Hepatocyte (in vitro differentiated cells): ENCODE results near the gene CHST11.

Experiments used
- EZH2 ChIP-seq: fragments of 200-600 bp; sonication (generic); IDR thresholded peaks from 2 replicates; pipeline ENCODE4 v1.6.1; 2016; ENCODE audit warnings: antibody characterized with exemption, mild to moderate bottlenecking, borderline replicate concordance
- TF ChIP-seq, protein P1 (sequence below): fragments of 200-600 bp; sonication (generic); IDR thresholded peaks from 2 replicates; pipeline ENCODE4 v1.5.1; 2016; ENCODE audit warnings: antibody characterized with exemption, mild to moderate bottlenecking; ENCODE audit not compliant: poor library complexity

DNA sequence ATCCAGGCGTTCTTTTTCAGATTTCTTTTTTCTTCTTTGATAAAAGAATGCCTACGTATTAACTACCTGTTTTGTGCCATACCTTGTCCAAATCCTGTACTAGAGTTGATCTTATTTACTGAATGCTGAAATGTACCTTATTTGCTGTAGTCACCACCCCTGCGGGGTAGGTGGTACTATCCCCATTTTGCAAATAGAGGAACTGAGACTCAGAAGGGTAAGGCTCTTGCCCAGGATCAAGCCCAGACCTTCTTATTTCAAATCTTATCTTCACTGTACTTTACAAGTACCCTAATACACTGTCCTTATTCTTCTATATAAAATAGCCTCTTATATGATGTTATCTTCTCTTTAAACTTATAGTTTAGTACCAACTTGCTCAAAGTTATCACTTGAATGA is 294.8 kb downstream of the CHST11 start:
- TF ChIP-seq, protein P1, sequence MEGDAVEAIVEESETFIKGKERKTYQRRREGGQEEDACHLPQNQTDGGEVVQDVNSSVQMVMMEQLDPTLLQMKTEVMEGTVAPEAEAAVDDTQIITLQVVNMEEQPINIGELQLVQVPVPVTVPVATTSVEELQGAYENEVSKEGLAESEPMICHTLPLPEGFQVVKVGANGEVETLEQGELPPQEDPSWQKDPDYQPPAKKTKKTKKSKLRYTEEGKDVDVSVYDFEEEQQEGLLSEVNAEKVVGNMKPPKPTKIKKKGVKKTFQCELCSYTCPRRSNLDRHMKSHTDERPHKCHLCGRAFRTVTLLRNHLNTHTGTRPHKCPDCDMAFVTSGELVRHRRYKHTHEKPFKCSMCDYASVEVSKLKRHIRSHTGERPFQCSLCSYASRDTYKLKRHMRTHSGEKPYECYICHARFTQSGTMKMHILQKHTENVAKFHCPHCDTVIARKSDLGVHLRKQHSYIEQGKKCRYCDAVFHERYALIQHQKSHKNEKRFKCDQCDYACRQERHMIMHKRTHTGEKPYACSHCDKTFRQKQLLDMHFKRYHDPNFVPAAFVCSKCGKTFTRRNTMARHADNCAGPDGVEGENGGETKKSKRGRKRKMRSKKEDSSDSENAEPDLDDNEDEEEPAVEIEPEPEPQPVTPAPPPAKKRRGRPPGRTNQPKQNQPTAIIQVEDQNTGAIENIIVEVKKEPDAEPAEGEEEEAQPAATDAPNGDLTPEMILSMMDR: no peak
- no peak for TF ChIP-seq EZH2
